G401.6 (cell line): Measurements from ENCODE around the gene RNF135.
"Not testable (repeated sequence)": the region's sequence is repeated elsewhere in the genome, so short reads cannot be mapped to it uniquely, and the experiment has no call there.

Experiments used
- FAIRE-seq: peaks from 2 replicates; lab custom pipeline; 2012; peaks lifted over from hg19 to GRCh38; lab: Jason Lieb, UNC

The RNF135 gene, protein sequence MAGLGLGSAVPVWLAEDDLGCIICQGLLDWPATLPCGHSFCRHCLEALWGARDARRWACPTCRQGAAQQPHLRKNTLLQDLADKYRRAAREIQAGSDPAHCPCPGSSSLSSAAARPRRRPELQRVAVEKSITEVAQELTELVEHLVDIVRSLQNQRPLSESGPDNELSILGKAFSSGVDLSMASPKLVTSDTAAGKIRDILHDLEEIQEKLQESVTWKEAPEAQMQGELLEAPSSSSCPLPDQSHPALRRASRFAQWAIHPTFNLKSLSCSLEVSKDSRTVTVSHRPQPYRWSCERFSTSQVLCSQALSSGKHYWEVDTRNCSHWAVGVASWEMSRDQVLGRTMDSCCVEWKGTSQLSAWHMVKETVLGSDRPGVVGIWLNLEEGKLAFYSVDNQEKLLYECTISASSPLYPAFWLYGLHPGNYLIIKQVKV

DNA sequence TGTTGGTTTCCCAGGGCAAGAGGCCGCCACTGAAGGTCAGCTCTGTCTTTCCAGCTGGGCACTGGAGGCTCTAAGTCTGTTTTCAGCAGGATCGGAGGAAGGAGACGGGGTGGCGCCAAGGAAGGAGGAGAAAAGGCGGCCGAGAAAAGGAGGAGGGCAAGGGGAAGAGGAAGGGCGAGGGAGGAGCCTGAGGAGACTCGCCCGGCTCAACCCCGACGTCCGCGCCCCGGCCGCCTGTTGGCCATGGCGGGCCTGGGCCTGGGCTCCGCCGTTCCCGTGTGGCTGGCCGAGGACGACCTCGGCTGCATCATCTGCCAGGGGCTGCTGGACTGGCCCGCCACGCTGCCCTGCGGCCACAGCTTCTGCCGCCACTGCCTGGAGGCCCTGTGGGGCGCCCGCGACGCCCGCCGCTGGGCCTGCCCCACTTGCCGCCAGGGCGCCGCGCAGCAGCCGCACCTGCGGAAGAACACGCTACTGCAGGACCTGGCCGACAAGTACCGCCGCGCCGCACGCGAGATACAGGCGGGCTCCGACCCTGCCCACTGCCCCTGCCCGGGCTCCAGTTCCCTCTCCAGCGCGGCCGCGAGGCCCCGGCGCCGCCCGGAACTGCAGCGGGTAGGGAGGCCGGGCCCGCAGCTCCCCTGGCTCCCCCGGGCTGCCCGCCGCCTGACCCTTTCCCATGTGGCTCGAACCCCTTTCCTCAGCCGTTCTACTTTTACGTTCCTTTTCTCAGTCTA lies at the start of gene RNF135:
TSS of gene RNF135 (plus strand) at position 209 of the 737 bp plus-strand sequence. CDS start at position 244, 35 bp downstream.
- FAIRE-seq: no peak

- FAIRE-seq: no peak
Measured at GRCh38 chr17:30921544-30922196, 49.2 kb upstream of the RNF135 start, which contains the start of gene ADAP2. TSS of gene ADAP2 (plus strand) at chr17:30921945. CDS start at chr17:30922015, 70 bp downstream.

DNA sequence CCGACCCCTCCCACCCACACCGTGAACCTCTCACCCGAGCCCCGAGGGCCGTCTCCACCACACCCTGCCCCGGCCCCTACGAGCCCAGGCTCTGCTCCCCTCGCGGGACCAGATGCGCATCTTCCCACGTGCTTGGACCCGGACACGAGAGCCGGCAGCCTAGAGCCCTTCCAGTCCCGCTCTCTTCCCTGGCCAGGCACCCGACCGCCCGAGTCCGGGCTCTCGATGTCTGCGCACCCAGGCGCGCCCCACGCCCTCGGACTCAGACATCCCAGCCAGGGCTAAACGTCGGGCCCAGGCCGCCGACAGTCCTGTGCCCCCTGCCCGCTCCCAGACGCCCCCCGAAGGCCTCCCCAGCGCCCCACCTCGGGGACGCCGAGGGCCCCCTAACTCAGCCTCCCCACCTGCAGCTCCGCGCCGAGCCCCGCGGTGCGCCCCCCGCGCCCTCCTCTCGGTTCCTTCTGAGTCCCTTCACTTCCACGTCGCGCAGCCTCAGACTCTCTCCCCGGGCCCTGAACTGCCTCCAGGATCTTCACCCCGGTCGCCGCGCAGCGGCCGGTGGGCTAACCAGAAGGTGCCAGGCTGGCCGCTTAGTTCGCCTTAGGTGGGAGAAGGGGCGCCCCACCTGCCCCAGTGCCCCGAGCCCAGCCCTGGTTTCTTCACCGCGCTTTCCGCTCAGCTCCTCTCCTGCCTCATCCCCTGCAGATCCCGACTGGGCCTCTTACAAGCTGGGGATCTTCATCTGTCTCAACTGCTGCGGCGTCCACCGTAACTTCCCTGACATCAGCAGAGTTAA lies 48.4 kb upstream of the RNF135 start:
- no peak for FAIRE-seq

DNA sequence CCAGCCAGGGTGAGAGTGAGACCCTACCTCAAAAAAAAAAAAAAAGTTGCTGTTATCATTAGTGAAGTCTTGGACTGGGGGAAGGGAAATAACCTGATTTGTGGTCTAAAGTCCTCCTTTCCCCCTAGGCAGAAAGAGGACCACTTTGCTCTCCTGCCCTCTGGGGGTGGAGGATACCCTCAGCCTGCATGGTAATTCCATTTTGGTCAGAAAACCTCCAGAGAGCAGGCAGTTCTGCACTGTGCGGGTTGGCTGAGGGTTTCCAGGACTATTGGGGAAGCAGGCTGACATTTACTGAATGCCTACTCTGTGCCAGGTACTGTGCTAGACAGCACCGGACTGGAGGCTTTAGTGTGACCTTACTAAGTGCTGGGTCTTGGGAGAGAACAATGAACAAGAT lies 46.5 kb upstream of the RNF135 start:
- FAIRE-seq: no peak

DNA sequence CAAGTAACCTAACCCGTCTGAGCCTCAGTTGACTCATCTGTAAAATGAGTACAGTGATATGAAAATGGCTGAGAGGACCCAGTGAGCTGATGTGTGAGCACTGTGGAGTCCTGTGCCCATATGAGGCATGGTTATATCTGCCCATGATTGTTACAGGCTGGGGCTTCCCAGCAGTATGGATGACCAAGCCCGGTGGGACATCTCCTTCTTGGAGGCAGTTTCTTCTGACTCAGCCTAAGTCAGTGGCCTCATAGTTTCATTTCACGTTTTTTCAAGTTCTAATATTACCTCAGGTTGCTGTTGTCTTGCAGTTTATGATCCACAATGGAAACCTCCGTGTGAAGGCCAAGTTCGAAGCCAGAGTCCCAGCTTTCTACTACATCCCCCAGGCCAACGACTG lies 44.3 kb upstream of the RNF135 start:
- no peak for FAIRE-seq

DNA sequence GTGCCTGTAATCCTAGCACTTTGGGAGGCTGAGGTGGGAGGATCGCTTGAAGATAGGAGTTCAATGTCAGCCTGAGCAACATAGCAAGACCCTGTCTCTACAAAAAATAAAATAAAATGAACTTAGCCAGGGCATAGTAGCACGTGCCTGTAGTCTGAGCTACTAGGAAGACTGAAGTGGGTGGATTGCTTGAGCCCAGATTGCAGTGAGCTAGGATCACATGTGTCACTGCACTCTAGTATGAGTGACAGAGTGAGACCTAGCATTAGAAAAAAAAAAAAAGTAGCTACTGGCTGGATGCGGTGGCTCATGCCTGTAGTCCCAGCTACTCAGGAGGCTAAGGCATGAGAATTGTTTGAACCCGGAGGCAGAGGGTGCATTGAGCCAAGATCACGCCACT lies 43.1 kb upstream of the RNF135 start:
- FAIRE-seq: no peak

DNA sequence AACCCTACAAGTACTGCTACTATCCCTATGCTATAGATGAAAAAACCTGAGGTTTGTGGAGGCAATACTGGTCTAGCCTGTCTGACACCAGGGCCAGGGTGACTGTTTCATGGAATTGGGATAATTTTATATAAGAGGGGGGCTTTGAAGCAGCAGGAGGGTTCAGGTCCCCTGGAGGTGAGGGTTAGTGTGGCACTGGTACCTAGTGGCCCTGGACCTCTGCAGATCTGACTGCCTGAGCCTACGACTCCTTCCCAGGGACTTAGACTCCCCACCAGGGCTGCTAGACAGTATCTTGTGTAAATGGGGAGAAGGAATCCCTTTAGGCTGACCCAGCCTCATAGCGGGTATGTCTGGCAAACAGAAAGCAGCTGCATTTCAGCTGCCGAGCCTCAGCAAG lies 42.3 kb upstream of the RNF135 start:
- FAIRE-seq: no peak

DNA sequence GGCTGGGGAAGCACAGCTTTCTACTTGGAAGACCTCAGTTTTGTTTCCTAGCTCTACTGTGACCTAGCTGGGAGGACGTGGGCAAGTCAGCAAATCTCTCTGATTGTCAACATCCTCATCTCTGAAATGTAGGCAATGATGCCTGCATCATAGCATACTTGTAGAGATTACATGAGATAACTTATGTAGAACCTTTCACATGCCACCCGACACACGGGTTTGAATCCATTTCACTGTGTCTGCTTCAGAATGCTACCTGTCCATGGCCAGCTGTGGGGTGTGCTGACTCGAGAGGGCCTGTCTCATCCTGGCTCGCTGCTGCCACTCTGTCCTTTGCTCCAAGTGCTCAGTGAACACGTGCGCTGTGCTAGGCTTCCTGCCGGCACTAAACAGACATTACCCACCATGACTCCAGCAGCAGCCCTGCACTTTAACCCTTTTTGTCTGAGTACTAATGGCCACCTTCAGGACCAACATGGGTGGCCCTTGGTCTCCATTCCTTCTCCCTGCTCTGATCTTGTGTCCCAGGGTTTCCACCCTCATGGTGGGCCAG lies 41.7 kb upstream of the RNF135 start:
- FAIRE-seq: no peak

- FAIRE-seq: not testable (repeated sequence)
Measured at GRCh38 chr17:30929861-30930260, 41.0 kb upstream of the RNF135 start.

GRCh38 chr17:30930495-30930894 lies 40.3 kb upstream of the RNF135 start:
- FAIRE-seq: no peak

DNA sequence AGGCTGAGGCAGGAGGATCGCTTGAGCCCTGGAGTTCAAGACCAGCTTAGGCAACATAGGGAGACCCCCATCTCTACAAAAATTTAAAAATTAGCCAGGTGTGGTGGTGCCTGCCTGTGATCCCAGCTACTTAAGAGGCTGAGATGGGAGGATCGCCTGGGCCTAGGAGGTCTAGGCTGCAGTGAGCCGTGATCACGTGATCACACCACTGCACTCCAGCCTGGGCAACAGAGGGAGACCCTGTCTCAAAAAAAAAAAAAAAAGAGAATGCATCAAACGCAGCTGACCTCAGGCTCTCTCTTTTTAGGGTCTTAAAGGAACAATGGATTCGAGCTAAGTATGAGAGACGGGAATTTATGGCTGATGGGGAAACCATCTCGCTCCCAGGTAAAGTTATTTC lies 39.3 kb upstream of the RNF135 start:
- not testable (repeated sequence) for FAIRE-seq

GRCh38 chr17:30933966-30934365 lies 36.9 kb upstream of the RNF135 start:
- FAIRE-seq: no peak

DNA sequence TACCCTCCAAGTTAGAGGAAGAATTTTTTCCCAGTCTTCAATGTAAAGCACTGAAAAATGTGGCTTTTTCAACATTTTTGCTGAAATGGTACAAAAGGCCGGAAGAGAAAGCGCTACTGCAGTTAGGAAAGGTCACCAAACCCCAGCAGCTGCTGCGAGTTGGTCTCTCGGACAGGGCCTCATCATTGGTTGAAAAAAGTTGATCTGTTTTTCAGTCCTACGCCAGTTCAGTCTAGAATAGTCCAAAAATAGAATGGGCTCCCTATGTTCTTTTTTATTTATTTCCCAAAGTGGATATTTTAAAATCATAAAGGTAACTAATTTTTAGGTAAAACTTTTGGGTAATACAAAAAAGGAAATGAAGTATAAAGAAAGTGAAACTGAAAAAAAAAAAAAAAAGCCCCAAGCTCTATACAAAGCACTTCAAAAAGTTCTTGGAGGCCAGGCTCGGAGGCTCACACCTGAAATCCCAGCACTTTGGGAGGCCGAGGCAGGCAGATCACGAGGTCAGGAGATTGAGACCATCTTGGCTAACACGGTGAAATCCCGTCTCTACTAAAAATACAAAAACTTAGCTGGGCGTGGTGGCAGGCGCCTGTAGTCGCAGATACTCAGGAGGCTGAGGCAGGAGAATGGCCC lies 31.7 kb upstream of the RNF135 start:
- FAIRE-seq: no peak

- FAIRE-seq: no peak
Measured at GRCh38 chr17:30942308-30943079, 28.3 kb upstream of the RNF135 start.

DNA sequence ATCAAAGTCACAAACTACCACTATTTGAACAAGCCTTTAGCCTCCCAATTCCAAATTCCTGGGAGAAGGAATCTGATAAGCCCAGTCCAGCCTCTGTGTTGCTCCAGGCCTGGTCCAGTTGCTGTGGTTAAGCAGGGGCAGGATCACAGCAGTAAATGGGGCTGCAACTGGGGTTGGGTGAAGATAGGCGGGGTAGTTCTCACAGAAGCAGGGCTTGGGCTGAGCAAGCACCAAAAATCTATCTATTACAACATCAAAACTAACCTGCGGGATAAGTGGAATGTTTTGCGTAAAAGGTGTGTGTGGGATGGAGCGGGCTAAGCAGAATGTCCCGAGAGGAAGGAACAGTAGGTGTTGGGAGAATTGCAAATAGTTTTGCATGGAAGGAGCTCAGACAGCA lies 23.0 kb upstream of the RNF135 start:
- FAIRE-seq: no peak

- no peak for FAIRE-seq
Measured at GRCh38 chr17:30950189-30950588, 20.6 kb upstream of the RNF135 start.

GRCh38 chr17:30950669-30951399 lies 20.0 kb upstream of the RNF135 start:
- no peak for FAIRE-seq

DNA sequence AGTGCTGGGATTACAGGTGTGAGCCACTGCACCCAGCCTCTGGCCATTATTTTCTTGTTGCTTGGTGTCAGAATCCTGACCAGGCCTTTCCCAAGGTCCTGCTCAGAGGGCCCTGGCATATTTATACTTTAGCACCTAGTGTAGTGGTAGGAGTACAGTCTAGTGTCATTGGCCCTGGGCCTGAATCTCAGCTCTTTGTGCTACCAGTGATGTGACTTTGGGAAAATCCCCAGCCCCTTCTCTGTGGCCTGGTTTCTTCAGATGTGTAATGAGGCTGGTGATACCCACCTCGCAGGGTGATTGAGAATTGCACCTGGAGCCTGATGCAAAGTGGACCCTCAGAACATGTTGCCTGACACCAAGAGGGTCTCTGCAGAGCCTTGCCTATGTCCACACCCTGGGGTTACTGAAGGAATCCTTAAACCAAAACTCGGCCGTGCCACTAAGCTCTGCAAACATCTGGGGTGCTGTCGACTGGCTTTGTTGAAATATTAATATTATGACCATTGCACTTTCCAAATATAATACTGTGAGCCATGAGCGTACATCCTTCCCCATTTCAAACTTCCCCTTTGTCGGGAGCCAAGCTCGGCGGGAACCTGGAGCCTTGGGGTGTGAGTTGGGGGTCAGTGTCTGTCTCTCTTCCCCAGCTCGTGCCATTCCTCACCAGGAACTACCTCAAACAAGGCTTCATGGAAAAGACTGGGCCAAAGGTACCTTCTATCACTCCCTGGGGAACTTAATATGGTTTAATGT lies 18.0 kb upstream of the RNF135 start:
- FAIRE-seq: no peak
